GM19193 (cell line): Measurements from ENCODE around the gene SH3GL2.

Experiments
- POLR2A ChIP-seq: IDR thresholded peaks from 4 replicates; pipeline ENCODE4 v1.6.1; 2011; ENCODE audit not compliant: insufficient read depth, insufficient read length; ENCODE audit errors: extremely low read depth

SH3GL2 gene

GRCh38 chr9:17630531-17630949 is 51.7 kb downstream of the SH3GL2 start:
- TF ChIP-seq POLR2A = no peak

- TF ChIP-seq POLR2A = no peak
Measured at GRCh38 chr9:17631396-17631795, 52.5 kb downstream of the SH3GL2 start.

GRCh38 chr9:17632994-17633393 is 54.1 kb downstream of the SH3GL2 start:
- TF ChIP-seq POLR2A = no peak

- no peak for TF ChIP-seq POLR2A
Measured at GRCh38 chr9:17635115-17635890, 56.4 kb downstream of the SH3GL2 start.

GRCh38 chr9:17636349-17636748 is 57.5 kb downstream of the SH3GL2 start:
- no peak for TF ChIP-seq POLR2A

- no peak for TF ChIP-seq POLR2A
Measured at GRCh38 chr9:17636821-17637220, 58.0 kb downstream of the SH3GL2 start.

GRCh38 chr9:17637229-17637628 is 58.4 kb downstream of the SH3GL2 start:
- TF ChIP-seq POLR2A = no peak

GRCh38 chr9:17648516-17648915 is 69.7 kb downstream of the SH3GL2 start:
- TF ChIP-seq POLR2A = no peak

GRCh38 chr9:17651725-17652124 is 72.9 kb downstream of the SH3GL2 start:
- TF ChIP-seq POLR2A = no peak

GRCh38 chr9:17653947-17654465 is 75.1 kb downstream of the SH3GL2 start:
- no peak for TF ChIP-seq POLR2A

GRCh38 chr9:17656889-17657288 is 78.0 kb downstream of the SH3GL2 start:
- TF ChIP-seq POLR2A = no peak

- no peak for TF ChIP-seq POLR2A
Measured at GRCh38 chr9:17658237-17658636, 79.4 kb downstream of the SH3GL2 start.

GRCh38 chr9:17660158-17660557 is 81.3 kb downstream of the SH3GL2 start:
- no peak for TF ChIP-seq POLR2A

- no peak for TF ChIP-seq POLR2A
Measured at GRCh38 chr9:17665450-17665849, 86.6 kb downstream of the SH3GL2 start.

GRCh38 chr9:17669206-17669605 is 90.3 kb downstream of the SH3GL2 start:
- TF ChIP-seq POLR2A = no peak

- TF ChIP-seq POLR2A = no peak
Measured at GRCh38 chr9:17682684-17683083, 103.8 kb downstream of the SH3GL2 start.
